ENCODE results near the gene KRTAP5-2.
"Not testable (repeated sequence)": the region's sequence is repeated elsewhere in the genome, so short reads cannot be mapped to it uniquely, and the experiment has no call there.

- not testable (repeated sequence) for TF ChIP-seq CTCF, POLR2A (IDR thresholded peaks at IDR 0.05)
Observed at GRCh38 chr11:1584661-1585370, 13.3 kb downstream of the KRTAP5-2 start, which contains the start of gene KRTAP5-1.
